Spleen (tissue), 11 donors: ENCODE data around the gene PPP2R2D. TPM values are rescaled to one million over a fixed set of nuclear protein-coding genes. Genes with fewer than 3 reads are reported as not detected.
A peak's percentile ranks its signal among the peaks of the same experiment; 100 is the strongest.

Source experiments
- DNase-seq: peaks from one replicate; pipeline ENCODE4 v3.0.0-alpha.2; 2020
- H3K27ac ChIP-seq, 8 donors: fragments of 200-600 bp; sonication (generic) in 7 of 8; 1 replicate in 4 of 8; 2 replicates in 4 of 8; pipeline versions ENCODE4 v1.5.0 to v1.8.0; 2016 to 2021; ENCODE audit warnings: inconsistent platforms in 4 of 8, mild to moderate bottlenecking in 4 of 8, moderate library complexity in 1 of 8
- H3K27me3 ChIP-seq, 7 donors: fragments of 200-600 bp; sonication (generic) in 6 of 7; replicated peaks in 1 of 7; 1 replicate in 4 of 7; 2 replicates in 3 of 7; pipeline versions ENCODE4 v1.5.0 to v1.8.0; 2016 to 2021; ENCODE audit warnings: inconsistent platforms in 3 of 7, mild to moderate bottlenecking in 1 of 7
- H3K36me3 ChIP-seq, 6 donors: fragments of 200-600 bp; sonication (generic) in 5 of 6; 1 replicate in 4 of 6; 2 replicates in 2 of 6; pipeline versions ENCODE4 v1.5.0 to v1.8.0; 2016 to 2021; ENCODE audit warnings: inconsistent platforms in 2 of 6
- H3K4me1 ChIP-seq, 6 donors: fragments of 200-600 bp; sonication (generic) in 5 of 6; 1 replicate in 3 of 6; 2 replicates in 3 of 6; pipeline versions ENCODE4 v1.5.0 to v1.8.0; 2016 to 2021; ENCODE audit warnings: inconsistent platforms in 3 of 6
- H3K4me3 ChIP-seq, 8 donors: fragments of 200-600 bp; sonication (generic) in 7 of 8; 1 replicate in 4 of 8; 2 replicates in 4 of 8; pipeline versions ENCODE4 v1.5.0 to v1.8.0; 2016 to 2021; ENCODE audit warnings: inconsistent platforms in 4 of 8, mild to moderate bottlenecking in 4 of 8, moderate library complexity in 2 of 8
- H3K9me3 ChIP-seq, 8 donors: fragments of 200-600 bp; sonication (generic) in 7 of 8; 1 replicate in 4 of 8; 2 replicates in 4 of 8; pipeline versions ENCODE4 v1.5.0 to v1.8.0; 2016 to 2021; ENCODE audit warnings: inconsistent platforms in 4 of 8
- CTCF ChIP-seq, 11 experiments: fragments of 200-600 bp in 7 of 11; fragments of 450-650 bp in 4 of 11; sonication (generic) in 4 of 11; IDR thresholded peaks in 8 of 11; conservative IDR thresholded peaks in 3 of 11; 1 replicate in 7 of 11; 2 replicates in 4 of 11; pipeline versions ENCODE4 v1.4.0 to v1.8.0; 2016 to 2021; ENCODE audit warnings: antibody characterized with exemption in 11 of 11, inconsistent platforms in 4 of 11, mild to moderate bottlenecking in 1 of 11
- POLR2A ChIP-seq, 3 donors: fragments of 450-650 bp; IDR thresholded peaks; one replicate each; pipeline ENCODE4 v1.5.1; 2017; ENCODE audit warnings: antibody characterized with exemption in 3 of 3, mild to moderate bottlenecking in 1 of 3
- POLR2AphosphoS5 ChIP-seq, 3 donors: sonication (generic); formaldehyde crosslinking; IDR thresholded peaks; one replicate each; pipeline ENCODE4 v1.5.1; 2017; ENCODE audit warnings: antibody characterized with exemption in 3 of 3
- WGBS, 5 donors: extraction: QIAGEN DNeasy Blood & Tissue Kit in 3 of 5; methylation state at CpG; one replicate each; pipeline versions ENCODE4 v1.1.5 to v1.1.7; 2013 to 2018; 5-methylcytosine and 5-hydroxymethylcytosine counted together
- intact Hi-C: fragments of 100-400 bp; cut with DNase I; formaldehyde crosslinking; loops from one replicate; pipeline ENCODE4 v1.15.0; 2023; ENCODE audit warnings: low total_unique reads
- polyA plus RNA-seq, 3 donors: library from polyadenylated mRNA; stranded (reverse); fragments of 200-250 nt; gene quantifications; one replicate each; pipeline ENCODE4 v1.2.1, GENCODE V29; 2013
- total RNA-seq, 7 donors: library from RNA; depleted of rRNA in 3 of 7; stranded (reverse); fragments of >200 nt in 3 of 7; fragmentation: NEBNext Ultra II Directional in 4 of 7; extraction: Animal tissue kit (Norgen Biotek cat#: 25700) in 4 of 7; gene quantifications; one replicate each; pipeline versions ENCODE4 v1.1.0 to v1.2.1, GENCODE V29; 2016 to 2021
- donor health status: healthy with polysubstance abuse.
- donor health status: DM: no; HTN: no; CAD: no; lungs with moderate emphysema.
- donor health status: DM: no; HTN: no; CAD: no.
- donor health status: Bipolar disorder and iron deficiency.
- donor health status: healthy.
- donor health status: DM: no; HTN: no; CAD: no.
- donor health status: DM: yes; HTN: yes; CAD: no.

The PPP2R2D gene
- total and polyA plus RNA-seq, 10 donors: 15.6 to 41.2 (median 32.0) TPM

- no peak overlapping the region for H3K27ac ChIP-seq
- no peak for DNase-seq
- intact Hi-C loops: no loop called here
- H3K27me3 ChIP-seq: no peaks in the 10 kb centered on the region
- WGBS, 5 donors: 88 to 93% (median 89%) methylated on average over 11 of the region's 11 CpGs
- no peak for TF ChIP-seq POLR2AphosphoS5 (IDR thresholded peaks at IDR 0.05)
- H3K9me3 ChIP-seq: peaks cover 0 to 25% (median 16%) of the 10 kb centered on the region in 8 donors
- peaks cover 15 to 84% (median 40%) of the 10 kb centered on the region in 6 donors for H3K4me1 ChIP-seq
- no peak overlapping the region for H3K4me3 ChIP-seq
- H3K36me3 ChIP-seq: no peaks in the 10 kb centered on the region
Observed at GRCh38 chr10:131923038-131923756, 22.4 kb downstream of the PPP2R2D start.

GRCh38 chr10:131925011-131925649, 24.3 kb downstream of the PPP2R2D start:
- Histone ChIP-seq H3K36me3 (peaks cover 0 to 11% (median 0%) of the 10 kb centered on the region in 6 donors), H3K4me3 (no peak overlapping the region), H3K9me3 (peaks cover 0 to 25% (median 16%) of the 10 kb centered on the region in 8 donors), H3K4me1 (peaks cover 25 to 99% (median 56%) of the 10 kb centered on the region in 6 donors), H3K27me3 (no peaks in the 10 kb centered on the region), H3K27ac (peak overlapping the region in 6 of 8 donors; percentile 20 to 66 (median 50))
- no peak for DNase-seq
- intact Hi-C loops: no loop called here
- TF ChIP-seq CTCF (IDR thresholded peaks at IDR 0.05 in 8 of 11, conservative IDR thresholded peaks at IDR 0.05 in 3 of 11) (no peak), POLR2A (IDR thresholded peaks at IDR 0.05) (no peak), POLR2AphosphoS5 (IDR thresholded peaks at IDR 0.05) (no peak)

- WGBS, 5 donors: 95 to 97% (median 96%) methylated on average over 9 of the region's 9 CpGs
- intact Hi-C loops: no loop called here
- no peak for DNase-seq
Observed at GRCh38 chr10:131925716-131926115, 24.9 kb downstream of the PPP2R2D start.

GRCh38 chr10:131926253-131926652, 25.4 kb downstream of the PPP2R2D start:
- Histone ChIP-seq H3K27ac (no peak overlapping the region), H3K36me3 (peaks cover 0 to 12% (median 0%) of the 10 kb centered on the region in 6 donors), H3K4me1 (peaks cover 25 to 99% (median 54%) of the 10 kb centered on the region in 6 donors), H3K9me3 (peaks cover 0 to 25% (median 16%) of the 10 kb centered on the region in 8 donors), H3K27me3 (no peaks in the 10 kb centered on the region), H3K4me3 (no peak overlapping the region)
- no peak for TF ChIP-seq CTCF (IDR thresholded peaks at IDR 0.05 in 8 of 11, conservative IDR thresholded peaks at IDR 0.05 in 3 of 11)
- TF ChIP-seq POLR2A (IDR thresholded peaks at IDR 0.05): no peak
- no peak for TF ChIP-seq POLR2AphosphoS5 (IDR thresholded peaks at IDR 0.05)
- no peak for DNase-seq
- WGBS, 5 donors: 96 to 98% (median 97%) methylated on average over 10 of the region's 10 CpGs
- intact Hi-C loops: no loop called here

More at GRCh38 chr10:131925716-131926115, 24.9 kb downstream of the PPP2R2D start:
- Histone ChIP-seq H3K27me3 (no peaks in the 10 kb centered on the region), H3K27ac (peak overlapping the region in 4 of 8 donors; percentile 31 to 65 (median 50)), H3K4me1 (peaks cover 25 to 99% (median 55%) of the 10 kb centered on the region in 6 donors), H3K9me3 (peaks cover 0 to 25% (median 16%) of the 10 kb centered on the region in 8 donors), H3K4me3 (no peak overlapping the region), H3K36me3 (peaks cover 0 to 12% (median 0%) of the 10 kb centered on the region in 6 donors)
- TF ChIP-seq POLR2A (IDR thresholded peaks at IDR 0.05): no peak
- no peak for TF ChIP-seq POLR2AphosphoS5 (IDR thresholded peaks at IDR 0.05)
- no peak for TF ChIP-seq CTCF (IDR thresholded peaks at IDR 0.05 in 8 of 11, conservative IDR thresholded peaks at IDR 0.05 in 3 of 11)
